B cell (primary cell): ENCODE results near the gene LCN1. TPM values are rescaled to one million over a fixed set of nuclear protein-coding genes. Genes with fewer than 3 reads are reported as not detected.

Experiments
- ATAC-seq: fragments of 200-7000 bp; cut with Tn5 transposase; one replicate; pipeline ENCODE4 v1.10.0; 2021; ENCODE audit warnings: low read depth, mild to moderate bottlenecking, moderate number of reproducible peaks, moderate library complexity
- CTCF ChIA-PET: fragments of 350-600 bp; sonication (Branson Sonifier 250); formaldehyde crosslinking; loops from one replicate; lab custom pipeline; 2021; ENCODE audit warnings: antibody characterized with exemption, inconsistent platforms; lab: Charles Lee
- POLR2A ChIA-PET: fragments of 350-600 bp; sonication (Branson Sonifier 250); formaldehyde crosslinking; loops from one replicate; lab custom pipeline; 2021; ENCODE audit warnings: antibody characterized with exemption; lab: Charles Lee
- DNase-seq: peaks from one replicate; pipeline ENCODE4 v3.0.0; 2013
- H2AFZ ChIP-seq: 2 replicates; pipeline ENCODE4 v1.6.1; 2012; ENCODE audit warnings: mild to moderate bottlenecking, low read depth, low read length; ENCODE audit not compliant: insufficient read depth, poor library complexity, severe bottlenecking
- H3K27ac ChIP-seq, 2 donors: 1 replicate in 1 of 2; 2 replicates in 1 of 2; pipeline ENCODE4 v1.5.1; 2012 to 2013; ENCODE audit warnings: low read length in 2 of 2, mild to moderate bottlenecking in 2 of 2, moderate library complexity in 1 of 2
- H3K27me3 ChIP-seq, 4 experiments: fragments of 200-600 bp in 1 of 4; sonication (generic) in 1 of 4; replicated peaks in 1 of 4; 1 replicate in 2 of 4; 2 replicates in 2 of 4; pipeline versions ENCODE4 v1.6.1 to v1.7.0; 2013 to 2016; ENCODE audit warnings: low read length in 3 of 4, mild to moderate bottlenecking in 2 of 4, mixed read lengths in 1 of 4, moderate library complexity in 1 of 4; ENCODE audit not compliant: insufficient read depth in 4 of 4, control insufficient read depth in 3 of 4; ENCODE audit errors: control extremely low read depth in 1 of 4
- H3K36me3 ChIP-seq, 2 experiments: replicated peaks in 1 of 2; 1 replicate in 1 of 2; 2 replicates in 1 of 2; pipeline versions ENCODE4 v1.6.1 to v1.7.1; 2013; ENCODE audit warnings: low read length in 1 of 2; ENCODE audit not compliant: insufficient read depth in 2 of 2, control insufficient read depth in 1 of 2; ENCODE audit errors: control extremely low read depth in 1 of 2, extremely low read depth in 1 of 2
- H3K4me1 ChIP-seq, 2 donors: fragments of 200-600 bp in 1 of 2; sonication (generic) in 1 of 2; 1 replicate in 1 of 2; 2 replicates in 1 of 2; pipeline versions ENCODE4 v1.5.1 to v1.6.1; 2013 to 2017; ENCODE audit warnings: low read length in 2 of 2; ENCODE audit not compliant: control insufficient read depth in 2 of 2, insufficient read depth in 2 of 2
- H3K4me2 ChIP-seq: replicated peaks from 2 replicates; pipeline ENCODE3; 2012; ENCODE audit warnings: mild to moderate bottlenecking, low read depth, low read length; ENCODE audit not compliant: poor library complexity, severe bottlenecking
- H3K4me3 ChIP-seq, 5 experiments: fragments of 200-600 bp in 1 of 5; sonication (generic) in 1 of 5; 1 replicate in 3 of 5; 2 replicates in 2 of 5; pipeline versions ENCODE4 v1.5.1 to v1.7.0; 2011 to 2016; ENCODE audit warnings: low read length in 4 of 5, mild to moderate bottlenecking in 4 of 5, low read depth in 2 of 5, control low read depth in 1 of 5, moderate library complexity in 1 of 5; ENCODE audit not compliant: insufficient read depth in 1 of 5; ENCODE audit errors: control extremely low read depth in 1 of 5, extremely low read depth in 1 of 5
- H3K79me2 ChIP-seq: fragments of 200-600 bp; sonication (generic); one replicate; pipeline ENCODE4 v1.6.0; 2016; ENCODE audit warnings: low read length; ENCODE audit not compliant: control insufficient read depth, insufficient read depth
- H3K9ac ChIP-seq: fragments of 200-600 bp; sonication (generic); 2 replicates; pipeline ENCODE4 v1.6.1; 2017; ENCODE audit warnings: mild to moderate bottlenecking, low read length, moderate library complexity
- H3K9me3 ChIP-seq, 3 donors: one replicate each; pipeline versions ENCODE4 v1.6.1 to v1.7.1; 2013; ENCODE audit warnings: low read length in 2 of 3; ENCODE audit not compliant: control insufficient read depth in 2 of 3, insufficient read depth in 1 of 3; ENCODE audit errors: control extremely low read depth in 1 of 3
- H4K20me1 ChIP-seq: 2 replicates; pipeline ENCODE4 v1.6.0; 2012; ENCODE audit warnings: mild to moderate bottlenecking, low read length; ENCODE audit not compliant: insufficient read depth, control insufficient read depth, poor library complexity, severe bottlenecking
- H3K27ac Mint-ChIP-seq: one replicate; pipeline ENCODE4 v1.8.0; 2021; ENCODE audit warnings: mixed read lengths
- H3K27me3 Mint-ChIP-seq: one replicate; pipeline ENCODE4 v1.8.0; 2021; ENCODE audit warnings: mixed read lengths
- H3K4me1 Mint-ChIP-seq: one replicate; pipeline ENCODE4 v1.8.0; 2021; ENCODE audit warnings: mixed read lengths
- H3K4me3 Mint-ChIP-seq: one replicate; pipeline ENCODE4 v1.8.0; 2021; ENCODE audit warnings: mixed read lengths
- H3K9me3 Mint-ChIP-seq: one replicate; pipeline ENCODE4 v1.8.0; 2022; ENCODE audit warnings: mixed read lengths; ENCODE audit not compliant: insufficient read depth
- EZH2 ChIP-seq: IDR thresholded peaks from 2 replicates; pipeline ENCODE4 v1.6.1; 2012; ENCODE audit warnings: borderline replicate concordance, low read depth, mild to moderate bottlenecking, moderate library complexity, low read length; ENCODE audit not compliant: insufficient read depth, poor library complexity, severe bottlenecking
- WGBS: methylation state at CpG from one replicate; pipeline ENCODE4 v1.1.5; 2013; ENCODE audit warnings: missing lambda C conversion rate; ENCODE audit not compliant: insufficient coverage; 5-methylcytosine and 5-hydroxymethylcytosine counted together
- intact Hi-C: fragments of 100-400 bp; cut with micrococcal nuclease; formaldehyde crosslinking; loops from one replicate; pipeline ENCODE4 v1.10.0; 2022
- polyA plus RNA-seq: library from polyadenylated mRNA; depleted of rRNA; stranded (reverse); fragments of >200 nt; gene quantifications from 2 replicates; pipeline ENCODE4 v1.2.3, GENCODE V29; 2012
- total RNA-seq, 2 donors: library from RNA; stranded (reverse); fragments of 120-200 nt in 1 of 2; gene quantifications; 1 replicate in 1 of 2; 2 replicates in 1 of 2; pipeline versions ENCODE4 v1.2.3 to v1.2.4, GENCODE V29; 2013 to 2022
- TF ChIP-seq, protein P1 (sequence below): fragments of 200-600 bp; IDR thresholded peaks from one replicate; pipeline ENCODE4 v1.8.0; 2022; ENCODE audit warnings: antibody characterized with exemption, mild to moderate bottlenecking

Gene LCN1
- total and polyA plus RNA-seq, 2 donors (not counting 1 experiment from before 2014, with no cell fraction given): not detected

DNA sequence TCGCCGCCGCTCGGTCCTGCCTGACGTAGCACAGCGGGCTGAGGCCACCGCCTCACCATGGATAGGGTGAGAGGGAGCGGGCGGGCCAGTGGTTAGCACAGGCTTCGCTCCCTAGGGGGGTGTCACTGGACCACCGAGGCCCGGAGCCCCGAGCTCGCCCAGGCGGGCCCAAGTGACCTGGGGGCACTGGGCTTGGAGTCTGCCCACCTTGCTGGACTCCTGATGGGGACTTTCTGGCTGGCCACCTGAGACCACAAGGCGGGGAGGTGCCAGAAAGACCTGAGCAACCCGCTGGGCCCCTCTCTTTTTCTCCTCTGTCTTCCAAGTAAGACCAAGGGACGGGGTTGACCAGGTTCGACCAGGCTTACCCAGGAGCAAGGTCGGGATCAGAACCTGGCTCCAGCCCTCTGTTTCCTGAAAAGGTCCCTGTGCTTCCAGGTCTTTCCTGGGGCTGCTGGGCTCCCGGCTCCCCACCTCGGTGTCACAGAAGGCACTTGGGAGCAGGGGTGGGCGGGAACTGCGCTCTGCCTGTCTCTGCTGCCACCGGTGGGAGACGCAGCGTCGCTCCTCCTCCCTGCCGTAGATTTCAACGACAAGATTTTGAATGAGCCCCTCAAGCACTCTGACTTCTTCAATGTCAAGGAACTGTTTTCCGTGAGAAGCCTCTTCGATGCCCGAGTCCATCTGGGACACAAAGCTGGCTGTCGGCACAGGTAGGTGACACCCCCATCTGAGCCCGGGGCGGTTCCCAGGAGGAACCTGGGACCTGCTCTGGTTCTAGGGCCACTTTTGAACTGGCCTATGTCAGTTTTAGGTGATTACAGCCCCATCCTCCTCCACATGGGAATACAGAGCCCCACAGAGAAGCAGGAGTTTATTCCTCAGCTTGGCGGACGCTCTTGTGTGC lies 19.7 kb upstream of the LCN1 start:
- ATAC-seq (no peak), DNase-seq (no peak)
- H3K27ac ChIP-seq: peak overlapping the region; percentile 12 to 82
- peaks cover 26% of the 10 kb centered on the region for H3K4me1 Mint-ChIP-seq
- H3K4me3 Mint-ChIP-seq: peak overlapping the region; percentile 92
- no peaks in the 10 kb centered on the region for H3K9me3 Mint-ChIP-seq
- no peaks in the 10 kb centered on the region for H3K27me3 Mint-ChIP-seq
- TF ChIP-seq, protein P1, sequence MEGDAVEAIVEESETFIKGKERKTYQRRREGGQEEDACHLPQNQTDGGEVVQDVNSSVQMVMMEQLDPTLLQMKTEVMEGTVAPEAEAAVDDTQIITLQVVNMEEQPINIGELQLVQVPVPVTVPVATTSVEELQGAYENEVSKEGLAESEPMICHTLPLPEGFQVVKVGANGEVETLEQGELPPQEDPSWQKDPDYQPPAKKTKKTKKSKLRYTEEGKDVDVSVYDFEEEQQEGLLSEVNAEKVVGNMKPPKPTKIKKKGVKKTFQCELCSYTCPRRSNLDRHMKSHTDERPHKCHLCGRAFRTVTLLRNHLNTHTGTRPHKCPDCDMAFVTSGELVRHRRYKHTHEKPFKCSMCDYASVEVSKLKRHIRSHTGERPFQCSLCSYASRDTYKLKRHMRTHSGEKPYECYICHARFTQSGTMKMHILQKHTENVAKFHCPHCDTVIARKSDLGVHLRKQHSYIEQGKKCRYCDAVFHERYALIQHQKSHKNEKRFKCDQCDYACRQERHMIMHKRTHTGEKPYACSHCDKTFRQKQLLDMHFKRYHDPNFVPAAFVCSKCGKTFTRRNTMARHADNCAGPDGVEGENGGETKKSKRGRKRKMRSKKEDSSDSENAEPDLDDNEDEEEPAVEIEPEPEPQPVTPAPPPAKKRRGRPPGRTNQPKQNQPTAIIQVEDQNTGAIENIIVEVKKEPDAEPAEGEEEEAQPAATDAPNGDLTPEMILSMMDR: no peak
- no peak for TF ChIP-seq EZH2
- CTCF ChIA-PET: no interaction called here
- H3K9me3 ChIP-seq: peaks cover 0 to 4% (median 0%) of the 10 kb centered on the region in 3 donors
- peaks cover 14 to 29% of the 10 kb centered on the region in 2 donors for H3K4me1 ChIP-seq
- H3K4me2 ChIP-seq: peak overlapping the region; percentile 98
- intact Hi-C loops: no loop called here
- peaks cover 29% of the 10 kb centered on the region for H3K79me2 ChIP-seq
- H3K9ac ChIP-seq: peak overlapping the region; percentile 77
- peak overlapping the region; percentile 63 for H3K27ac Mint-ChIP-seq
- POLR2A ChIA-PET: no interaction called here
- peaks cover 0 to 10% (median 0%) of the 10 kb centered on the region in 4 experiments for H3K27me3 ChIP-seq
- H4K20me1 ChIP-seq: peaks cover 43% of the 10 kb centered on the region
- peak overlapping the region; percentile 85 for H2AFZ ChIP-seq
- 56% methylated on average over 38 of the region's 38 CpGs for WGBS
- H3K36me3 ChIP-seq: peaks cover 0 to 24% of the 10 kb centered on the region in 2 experiments
- H3K4me3 ChIP-seq: peak overlapping the region in 4 of 5 experiments; percentile 80 to 94 (median 81)
